Measurements from ENCODE around the gene ARFIP2. TPM values are rescaled to one million over a fixed set of nuclear protein-coding genes. Genes with fewer than 3 reads are reported as not detected.

The ARFIP2 gene
- total RNA-seq, 1 experiment from 2014 or later: 55.1 TPM

- peak overlapping the region in 2 of 3 experiments; percentile 22 to 62; a peak in 3 of 7 replicates for H3K27ac Mint-ChIP-seq
- no peaks in the 10 kb centered on the region for H3K9me3 Mint-ChIP-seq
- H2AK5ac ChIP-seq (ENCODE audit: insufficient read length, low read length): no peak overlapping the region
These were observed 1.3 kb upstream of the ARFIP2 start for GRCh38 chr11:6482441-6482840.

More at GRCh38 chr11:6482441-6482840, 1.3 kb upstream of the ARFIP2 start:
- Histone ChIP-seq H3K4me1 (ENCODE audit: insufficient read depth, low read length) (no peaks in the 10 kb centered on the region; the same call in 1 of the 2 replicates), H4K8ac (replicated peaks; ENCODE audit: insufficient read length, low read depth, low read length) (no peak overlapping the region), H3K79me2 (ENCODE audit: insufficient read depth, low read length) (peaks cover 18% of the 10 kb centered on the region; the same call in 1 of the 2 replicates), H4K91ac (ENCODE audit: insufficient read length, low read depth, low read length) (no peak overlapping the region), H3K4ac (ENCODE audit: low read depth, low read length) (no peak overlapping the region), H3K79me1 (ENCODE audit: insufficient read depth, low read depth, low read length, poor library complexity, severe bottlenecking) (peaks cover 16% of the 10 kb centered on the region), H2BK5ac (ENCODE audit: insufficient read length, low read length) (no peak overlapping the region), H2BK20ac (ENCODE audit: low read depth, low read length, poor library complexity, severe bottlenecking) (no peak overlapping the region), H3T11ph (ENCODE audit: low read length) (no peak overlapping the region), H2BK12ac (ENCODE audit: insufficient read length, low read depth, low read length) (no peak overlapping the region), H3K27ac (ENCODE audit: insufficient read length, low read depth, low read length) (no peak overlapping the region), H3K4me2 (ENCODE audit: insufficient read depth, insufficient read length, low read length) (peak overlapping the region; percentile 80), H3K14ac (ENCODE audit: insufficient read depth, low read length) (no peak overlapping the region), H4K20me1 (ENCODE audit: control insufficient read depth, insufficient read depth, insufficient read length) (no peaks in the 10 kb centered on the region), H3K9ac (ENCODE audit: extremely low read depth, insufficient read length, low read length) (no peak overlapping the region), H3K9me3 (ENCODE audit: control insufficient read depth, low read depth, low read length) (no peaks in the 10 kb centered on the region), H3K18ac (ENCODE audit: insufficient read length, low read depth, low read length) (no peak overlapping the region), H4K5ac (ENCODE audit: insufficient read length, low read depth, low read length) (no peak overlapping the region), H3K23me2 (ENCODE audit: insufficient read length, low read depth, low read length, poor library complexity, severe bottlenecking) (peaks cover 13% of the 10 kb centered on the region), H3K56ac (ENCODE audit: insufficient read length, low read depth, low read length) (no peak overlapping the region), H2BK120ac (ENCODE audit: low read depth, low read length, poor library complexity, severe bottlenecking) (no peak overlapping the region), H2BK15ac (ENCODE audit: low read depth, low read length) (no peak overlapping the region), H3K27me3 (ENCODE audit: insufficient read depth, low read length) (no peaks in the 10 kb centered on the region), H3K23ac (ENCODE audit: insufficient read length, low read depth, low read length) (no peak overlapping the region), H2AFZ (ENCODE audit: low read length) (no peak overlapping the region)
- no peak for TF ChIP-seq CTCF (conservative IDR thresholded peaks at IDR 0.05)
- DNase-seq: no peak
- no peaks in the 10 kb centered on the region; the same call in 1 of the 2 replicates for H3K27me3 Mint-ChIP-seq (ENCODE audit: low read depth)
- H3K36me3 Mint-ChIP-seq (ENCODE audit: insufficient read depth in 1 of 3, low read depth in 3 of 3): peaks cover 36 to 45% (median 40%) of the 10 kb centered on the region in 3 experiments
- no CpG with 5 or more reads among the region's 4 CpGs for whole genome bisulfite sequencing (ENCODE audit: extremely low coverage, insufficient read length, low lambda C conversion rate)
- peaks cover 11 to 13% of the 10 kb centered on the region in 2 experiments for H3K4me1 Mint-ChIP-seq
- H3K4me3 Mint-ChIP-seq: peak overlapping the region; percentile 98 to 99

All from H9 (cell line).